Measurements from ENCODE around the gene ANKRD35. TPM values are rescaled to one million over a fixed set of nuclear protein-coding genes. Genes with fewer than 3 reads are reported as not detected.

Gene ANKRD35
- total and polyA plus RNA-seq, 9 of the 15 experiments (the other 6 are each of a cell fraction or from before 2014, with no cell fraction given), result 0.07 to 0.14 (median 0.07) TPM; not detected in 5

DNA sequence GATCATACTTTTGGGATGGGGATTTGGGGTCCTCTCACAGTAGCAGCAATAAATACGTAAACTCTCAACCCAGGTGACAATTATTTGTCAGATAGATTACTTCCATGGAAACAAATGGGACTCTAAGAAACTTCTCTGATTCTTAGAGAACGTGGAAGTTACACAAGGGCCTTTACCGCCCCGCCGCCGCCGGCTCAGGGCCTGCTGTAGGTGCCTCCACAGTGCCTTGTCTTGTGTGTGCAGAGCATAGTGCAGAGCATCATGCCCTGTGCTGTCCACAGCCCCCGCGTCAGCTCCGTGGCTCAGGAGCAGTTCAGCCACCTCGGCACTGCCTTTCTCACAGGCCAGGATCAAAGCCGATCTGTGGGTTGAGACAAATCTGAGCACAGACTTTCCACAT, 11.0 kb downstream of the ANKRD35 start (continued):
- TF ChIP-seq GATA2 (CRISPR knock-in tag; IDR thresholded peaks at IDR 0.05), result no peak
- TF ChIP-seq MCM3 (IDR thresholded peaks at IDR 0.05), result no peak
- TF ChIP-seq, protein P1, sequence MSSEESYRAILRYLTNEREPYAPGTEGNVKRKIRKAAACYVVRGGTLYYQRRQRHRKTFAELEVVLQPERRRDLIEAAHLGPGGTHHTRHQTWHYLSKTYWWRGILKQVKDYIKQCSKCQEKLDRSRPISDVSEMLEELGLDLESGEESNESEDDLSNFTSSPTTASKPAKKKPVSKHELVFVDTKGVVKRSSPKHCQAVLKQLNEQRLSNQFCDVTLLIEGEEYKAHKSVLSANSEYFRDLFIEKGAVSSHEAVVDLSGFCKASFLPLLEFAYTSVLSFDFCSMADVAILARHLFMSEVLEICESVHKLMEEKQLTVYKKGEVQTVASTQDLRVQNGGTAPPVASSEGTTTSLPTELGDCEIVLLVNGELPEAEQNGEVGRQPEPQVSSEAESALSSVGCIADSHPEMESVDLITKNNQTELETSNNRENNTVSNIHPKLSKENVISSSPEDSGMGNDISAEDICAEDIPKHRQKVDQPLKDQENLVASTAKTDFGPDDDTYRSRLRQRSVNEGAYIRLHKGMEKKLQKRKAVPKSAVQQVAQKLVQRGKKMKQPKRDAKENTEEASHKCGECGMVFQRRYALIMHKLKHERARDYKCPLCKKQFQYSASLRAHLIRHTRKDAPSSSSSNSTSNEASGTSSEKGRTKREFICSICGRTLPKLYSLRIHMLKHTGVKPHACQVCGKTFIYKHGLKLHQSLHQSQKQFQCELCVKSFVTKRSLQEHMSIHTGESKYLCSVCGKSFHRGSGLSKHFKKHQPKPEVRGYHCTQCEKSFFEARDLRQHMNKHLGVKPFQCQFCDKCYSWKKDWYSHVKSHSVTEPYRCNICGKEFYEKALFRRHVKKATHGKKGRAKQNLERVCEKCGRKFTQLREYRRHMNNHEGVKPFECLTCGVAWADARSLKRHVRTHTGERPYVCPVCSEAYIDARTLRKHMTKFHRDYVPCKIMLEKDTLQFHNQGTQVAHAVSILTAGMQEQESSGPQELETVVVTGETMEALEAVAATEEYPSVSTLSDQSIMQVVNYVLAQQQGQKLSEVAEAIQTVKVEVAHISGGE (CRISPR knock-in tag; IDR thresholded peaks at IDR 0.05), result no peak
- no peak for TF ChIP-seq KHSRP (IDR thresholded peaks at IDR 0.05)
- TF ChIP-seq ZBTB34 (CRISPR knock-in tag; IDR thresholded peaks at IDR 0.05), result no peak
- no peak for TF ChIP-seq SMARCE1 (IDR thresholded peaks at IDR 0.05)
- no peak for TF ChIP-seq SAFB2 (IDR thresholded peaks at IDR 0.05; ENCODE audit: borderline replicate concordance, low read depth, low read length, severe bottlenecking)
- no peak for TF ChIP-seq CBX8 (IDR thresholded peaks at IDR 0.05; ENCODE audit: borderline replicate concordance, extremely low read depth, low read depth, low read length, poor library complexity, severe bottlenecking)
- TF ChIP-seq GATAD2A (IDR thresholded peaks at IDR 0.05), result no peak
- TF ChIP-seq ZNF740 (CRISPR knock-in tag; IDR thresholded peaks at IDR 0.05), result no peak
- no peak for TF ChIP-seq ZNF740 (tag; IDR thresholded peaks at IDR 0.05)
- TF ChIP-seq ZNF274 (IDR thresholded peaks at IDR 0.05; ENCODE audit: borderline replicate concordance, low read depth, low read length), result no peak
- no peak for TF ChIP-seq MAFK (IDR thresholded peaks at IDR 0.05; ENCODE audit: low read length)
- no peak for TF ChIP-seq ZNF589 (CRISPR knock-in tag; IDR thresholded peaks at IDR 0.05; ENCODE audit: low read depth)
